ENCODE measurements around the gene MIEF1. TPM values are rescaled to one million over a fixed set of nuclear protein-coding genes. Genes with fewer than 3 reads are reported as not detected.

MIEF1 gene
- total and polyA plus RNA-seq, 4 donors = 7.1 to 28.9 (median 17.4) TPM

DNA sequence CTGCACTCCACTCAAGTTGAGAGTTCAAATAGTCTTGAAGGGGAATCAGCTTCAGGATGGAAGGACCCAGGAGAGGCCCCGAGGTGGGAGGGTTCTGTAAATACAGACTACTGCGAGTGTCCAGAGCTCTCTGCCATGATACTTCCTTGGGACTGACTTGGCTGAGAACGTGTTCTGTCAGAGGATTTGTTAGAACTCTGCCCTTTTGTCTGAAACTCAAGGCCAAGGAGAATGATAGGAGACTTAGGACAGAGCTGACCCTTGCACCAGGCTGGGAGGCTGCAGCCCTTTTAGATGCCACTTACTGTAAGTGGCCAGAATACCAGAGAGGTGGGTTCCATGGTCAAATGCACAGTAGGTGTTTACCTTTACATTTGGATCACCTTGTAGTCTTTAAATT, 15.4 kb downstream of the MIEF1 start:
- 77 to 84% methylated on average over 3 of the region's 3 CpGs for WGBS, 2 donors
- no peak overlapping the region for H3K27ac ChIP-seq (ENCODE audit: low read depth in 1 of 2, low read length in 1 of 2)
- no peaks in the 10 kb centered on the region for H3K27me3 ChIP-seq (ENCODE audit: control insufficient read depth in 3 of 3, insufficient read depth in 3 of 3, low read length in 2 of 3)
- H3K9me3 ChIP-seq (ENCODE audit: control insufficient read depth in 4 of 4, insufficient read depth in 3 of 4, low read length in 3 of 4) = no peaks in the 10 kb centered on the region
- ATAC-seq (ENCODE audit: insufficient read depth, low FRiP score) = no peak
- H3K4me3 ChIP-seq = no peak overlapping the region
- no peak for TF ChIP-seq CTCF (IDR thresholded peaks at IDR 0.05; ENCODE audit: control extremely low read depth, extremely low read depth)
- H3K4me1 ChIP-seq (ENCODE audit: control insufficient read depth in 5 of 5, insufficient read depth in 5 of 5, low read length in 5 of 5) = peaks cover 0 to 29% (median 3%) of the 10 kb centered on the region in 5 donors
- DNase-seq = no peak
- peaks cover 10 to 45% (median 37%) of the 10 kb centered on the region in 4 donors for H3K36me3 ChIP-seq (ENCODE audit: control insufficient read depth in 4 of 4, insufficient read depth in 4 of 4, low read length in 4 of 4)
- no peak overlapping the region for H3K9ac ChIP-seq (ENCODE audit: insufficient read depth in 1 of 2, low read length in 2 of 2)

- DNase-seq (no peak), ATAC-seq (ENCODE audit: insufficient read depth, low FRiP score) (no peak)
- H3K4me1 ChIP-seq (ENCODE audit: control insufficient read depth in 5 of 5, insufficient read depth in 5 of 5, low read length in 5 of 5) = peaks cover 0 to 37% (median 7%) of the 10 kb centered on the region in 5 donors
- H3K27ac ChIP-seq (ENCODE audit: low read depth in 1 of 2, low read length in 1 of 2) = no peak overlapping the region
- H3K9me3 ChIP-seq (ENCODE audit: control insufficient read depth in 4 of 4, insufficient read depth in 3 of 4, low read length in 3 of 4) = no peaks in the 10 kb centered on the region
- peak overlapping the region in 1 of 2 donors; percentile 73 for H3K9ac ChIP-seq (ENCODE audit: insufficient read depth in 1 of 2, low read length in 2 of 2)
- no peaks in the 10 kb centered on the region for H3K27me3 ChIP-seq (ENCODE audit: control insufficient read depth in 3 of 3, insufficient read depth in 3 of 3, low read length in 2 of 3)
- H3K4me3 ChIP-seq = no peak overlapping the region
- no peak for TF ChIP-seq CTCF (IDR thresholded peaks at IDR 0.05; ENCODE audit: control extremely low read depth, extremely low read depth)
- peaks cover 7 to 53% (median 43%) of the 10 kb centered on the region in 4 donors for H3K36me3 ChIP-seq (ENCODE audit: control insufficient read depth in 4 of 4, insufficient read depth in 4 of 4, low read length in 4 of 4)
- 58 to 64% methylated on average over 5 of the region's 5 CpGs for WGBS, 2 donors
Measured at GRCh38 chr22:39518144-39518786, 16.2 kb downstream of the MIEF1 start.

DNA sequence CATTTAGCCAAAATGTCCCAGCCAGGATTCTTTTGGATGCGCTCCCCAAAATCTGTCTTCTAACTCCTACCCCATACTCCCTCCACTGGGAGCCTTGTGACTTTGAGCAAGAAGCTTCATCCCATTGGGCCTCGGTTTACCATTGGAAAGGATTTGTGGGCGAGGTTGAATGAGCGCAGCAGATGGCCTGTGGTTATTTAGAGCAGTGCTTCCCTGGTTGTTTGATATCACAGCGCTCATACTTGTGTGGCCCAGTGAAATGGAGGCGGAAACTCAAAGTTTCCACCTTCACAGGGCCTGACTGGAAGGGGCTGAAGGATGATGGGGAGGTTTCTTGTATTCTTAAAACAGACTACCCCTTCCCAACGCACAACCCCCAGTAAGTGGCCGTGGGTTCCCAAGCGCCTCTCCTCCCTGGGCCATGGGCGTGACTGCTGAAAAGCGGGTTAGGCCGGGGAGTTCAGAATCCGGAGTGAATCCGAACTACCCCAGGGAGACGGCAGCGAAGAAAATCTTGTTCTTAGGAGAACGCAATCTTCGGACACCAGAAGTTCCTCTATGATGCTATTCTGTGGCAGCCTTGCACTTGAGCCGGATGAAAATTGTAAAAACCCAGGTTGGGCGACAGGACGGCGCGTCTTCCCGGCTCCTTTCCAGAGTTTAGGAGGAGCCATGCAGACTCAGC, 17.0 kb downstream of the MIEF1 start:
- WGBS, 2 donors = 10 to 11% methylated on average over 24 of the region's 24 CpGs
- DNase-seq (peak in 2 of 3 donors; percentile 39 to 71), ATAC-seq (ENCODE audit: insufficient read depth, low FRiP score) (no peak)
- Histone ChIP-seq H3K9me3 (ENCODE audit: control insufficient read depth in 4 of 4, insufficient read depth in 3 of 4, low read length in 3 of 4) (no peaks in the 10 kb centered on the region), H3K36me3 (ENCODE audit: control insufficient read depth in 4 of 4, insufficient read depth in 4 of 4, low read length in 4 of 4) (peaks cover 6 to 51% (median 40%) of the 10 kb centered on the region in 4 donors), H3K27me3 (ENCODE audit: control insufficient read depth in 3 of 3, insufficient read depth in 3 of 3, low read length in 2 of 3) (no peaks in the 10 kb centered on the region), H3K4me1 (ENCODE audit: control insufficient read depth in 5 of 5, insufficient read depth in 5 of 5, low read length in 5 of 5) (peaks cover 0 to 43% (median 9%) of the 10 kb centered on the region in 5 donors), H3K27ac (ENCODE audit: low read depth in 1 of 2, low read length in 1 of 2) (peak overlapping the region; percentile 94 to 95), H3K4me3 (peak overlapping the region; percentile 66), H3K9ac (ENCODE audit: insufficient read depth in 1 of 2, low read length in 2 of 2) (peak overlapping the region; percentile 66 to 73)
- TF ChIP-seq CTCF (IDR thresholded peaks at IDR 0.05; ENCODE audit: control extremely low read depth, extremely low read depth) = no peak
